ENCODE data around the gene HOXA11.

Gene HOXA11

GRCh38 chr7:27209933-27210440 lies 25.0 kb upstream of the HOXA11 start:
- H3K4me3 ChIP-seq (ENCODE audit: low read depth in 1 of 2, low read length in 2 of 2), result no peak overlapping the region
- no peak for ATAC-seq (ENCODE audit: insufficient read depth, low read depth)
- no peak for DNase-seq
- H3K4me2 ChIP-seq (ENCODE audit: insufficient read depth, low read length), result no peak overlapping the region
- H4K20me1 ChIP-seq (ENCODE audit: insufficient read depth, low read length), result no peaks in the 10 kb centered on the region
- H3K27ac ChIP-seq (ENCODE audit: low read length), result no peak overlapping the region
- H2AFZ ChIP-seq (ENCODE audit: low read depth, low read length), result no peak overlapping the region
- H3K4me1 ChIP-seq (ENCODE audit: insufficient read depth, low read length), result no peaks in the 10 kb centered on the region
- no peaks in the 10 kb centered on the region for H3K36me3 ChIP-seq (ENCODE audit: insufficient read depth, low read length)
- no peaks in the 10 kb centered on the region for H3K79me2 ChIP-seq (ENCODE audit: insufficient read depth, low read length)
- no peaks in the 10 kb centered on the region for H3K9me3 ChIP-seq (ENCODE audit: insufficient read depth, low read length, severe bottlenecking)
- H3K9ac ChIP-seq (ENCODE audit: low read depth, low read length), result no peak overlapping the region
- TF ChIP-seq EZH2 (IDR thresholded peaks at IDR 0.05; ENCODE audit: borderline replicate concordance, low read depth, low read length, severe bottlenecking), result no peak
- TF ChIP-seq, protein P1, sequence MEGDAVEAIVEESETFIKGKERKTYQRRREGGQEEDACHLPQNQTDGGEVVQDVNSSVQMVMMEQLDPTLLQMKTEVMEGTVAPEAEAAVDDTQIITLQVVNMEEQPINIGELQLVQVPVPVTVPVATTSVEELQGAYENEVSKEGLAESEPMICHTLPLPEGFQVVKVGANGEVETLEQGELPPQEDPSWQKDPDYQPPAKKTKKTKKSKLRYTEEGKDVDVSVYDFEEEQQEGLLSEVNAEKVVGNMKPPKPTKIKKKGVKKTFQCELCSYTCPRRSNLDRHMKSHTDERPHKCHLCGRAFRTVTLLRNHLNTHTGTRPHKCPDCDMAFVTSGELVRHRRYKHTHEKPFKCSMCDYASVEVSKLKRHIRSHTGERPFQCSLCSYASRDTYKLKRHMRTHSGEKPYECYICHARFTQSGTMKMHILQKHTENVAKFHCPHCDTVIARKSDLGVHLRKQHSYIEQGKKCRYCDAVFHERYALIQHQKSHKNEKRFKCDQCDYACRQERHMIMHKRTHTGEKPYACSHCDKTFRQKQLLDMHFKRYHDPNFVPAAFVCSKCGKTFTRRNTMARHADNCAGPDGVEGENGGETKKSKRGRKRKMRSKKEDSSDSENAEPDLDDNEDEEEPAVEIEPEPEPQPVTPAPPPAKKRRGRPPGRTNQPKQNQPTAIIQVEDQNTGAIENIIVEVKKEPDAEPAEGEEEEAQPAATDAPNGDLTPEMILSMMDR (IDR thresholded peaks at IDR 0.05; ENCODE audit: borderline replicate concordance, extremely low read depth, low read length, poor library complexity, severe bottlenecking), result no peak
- peaks cover 11% of the 10 kb centered on the region for H3K27me3 ChIP-seq (ENCODE audit: insufficient read depth, low read length, poor library complexity)

DNA sequence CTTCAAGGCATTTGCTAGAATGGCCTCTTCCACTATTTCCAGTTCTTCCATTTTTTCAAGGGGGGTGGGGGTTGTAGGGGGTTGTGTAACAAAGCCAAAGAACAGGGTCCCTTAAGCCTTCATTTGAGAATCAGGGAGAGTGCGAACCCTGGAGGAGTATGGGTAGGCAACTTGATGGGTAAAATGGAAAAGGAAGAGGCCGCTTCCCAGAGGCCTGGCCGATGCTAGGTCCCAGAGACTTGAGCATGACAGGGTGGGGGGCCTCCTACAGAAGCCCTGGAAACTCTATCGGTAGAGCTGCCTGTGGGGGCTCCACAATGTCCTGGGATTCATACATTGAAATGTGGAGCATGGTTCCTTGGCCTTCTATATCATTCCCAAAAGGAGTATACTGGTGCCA lies 24.0 kb upstream of the HOXA11 start:
- no peak for DNase-seq
- H3K4me2 ChIP-seq (ENCODE audit: insufficient read depth, low read length), result no peak overlapping the region
- no peak overlapping the region for H3K9ac ChIP-seq (ENCODE audit: low read depth, low read length)
- H2AFZ ChIP-seq (ENCODE audit: low read depth, low read length), result no peak overlapping the region
- no peaks in the 10 kb centered on the region for H3K36me3 ChIP-seq (ENCODE audit: insufficient read depth, low read length)
- no peak for ATAC-seq (ENCODE audit: insufficient read depth, low read depth)
- TF ChIP-seq, protein P1 (IDR thresholded peaks at IDR 0.05; ENCODE audit: borderline replicate concordance, extremely low read depth, low read length, poor library complexity, severe bottlenecking), result no peak
- no peak for TF ChIP-seq EZH2 (IDR thresholded peaks at IDR 0.05; ENCODE audit: borderline replicate concordance, low read depth, low read length, severe bottlenecking)
- no peak overlapping the region for H3K4me3 ChIP-seq (ENCODE audit: low read depth in 1 of 2, low read length in 2 of 2)
- H3K79me2 ChIP-seq (ENCODE audit: insufficient read depth, low read length), result no peaks in the 10 kb centered on the region
- no peaks in the 10 kb centered on the region for H3K4me1 ChIP-seq (ENCODE audit: insufficient read depth, low read length)
- no peaks in the 10 kb centered on the region for H3K9me3 ChIP-seq (ENCODE audit: insufficient read depth, low read length, severe bottlenecking)
- peaks cover 11% of the 10 kb centered on the region for H3K27me3 ChIP-seq (ENCODE audit: insufficient read depth, low read length, poor library complexity)
- H3K27ac ChIP-seq (ENCODE audit: low read length), result no peak overlapping the region
- H4K20me1 ChIP-seq (ENCODE audit: insufficient read depth, low read length), result no peaks in the 10 kb centered on the region

DNA sequence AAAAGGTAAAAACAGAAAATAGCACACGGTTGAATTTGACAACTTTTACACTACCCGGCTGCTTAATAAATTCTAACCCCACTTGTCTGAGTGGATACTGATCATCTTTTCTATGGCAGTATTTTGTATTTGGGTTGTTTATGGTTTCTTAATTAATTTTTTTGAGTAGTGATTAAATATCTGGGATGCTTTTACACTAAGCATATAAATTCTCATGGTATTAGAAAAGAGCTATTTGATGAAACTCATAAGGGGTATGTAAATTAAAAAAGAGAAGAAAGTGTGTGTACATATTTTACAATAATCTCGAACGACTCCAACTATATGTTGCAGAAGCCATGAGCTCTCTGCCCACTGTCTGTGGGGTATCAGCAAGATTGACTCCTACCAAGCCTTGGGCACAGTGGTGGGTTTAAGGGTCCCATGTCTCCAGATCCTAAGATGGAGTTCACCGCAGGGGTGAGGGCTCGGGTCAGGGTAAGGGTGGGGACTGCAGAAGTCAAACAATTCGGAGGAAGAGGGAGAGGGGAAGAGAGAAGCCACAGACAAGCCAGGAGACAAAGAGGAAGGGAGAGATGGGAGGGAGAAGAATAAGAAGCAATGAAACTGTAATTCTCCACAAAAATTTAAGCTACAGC lies 22.4 kb upstream of the HOXA11 start:
- Histone ChIP-seq H3K9ac (ENCODE audit: low read depth, low read length) (no peak overlapping the region), H3K9me3 (ENCODE audit: insufficient read depth, low read length, severe bottlenecking) (no peaks in the 10 kb centered on the region), H4K20me1 (ENCODE audit: insufficient read depth, low read length) (no peaks in the 10 kb centered on the region), H3K27ac (ENCODE audit: low read length) (no peak overlapping the region), H3K27me3 (ENCODE audit: insufficient read depth, low read length, poor library complexity) (peaks cover 14% of the 10 kb centered on the region), H2AFZ (ENCODE audit: low read depth, low read length) (no peak overlapping the region), H3K4me1 (ENCODE audit: insufficient read depth, low read length) (no peaks in the 10 kb centered on the region), H3K36me3 (ENCODE audit: insufficient read depth, low read length) (no peaks in the 10 kb centered on the region), H3K4me3 (ENCODE audit: low read depth in 1 of 2, low read length in 2 of 2) (no peak overlapping the region), H3K79me2 (ENCODE audit: insufficient read depth, low read length) (no peaks in the 10 kb centered on the region), H3K4me2 (ENCODE audit: insufficient read depth, low read length) (no peak overlapping the region)
- ATAC-seq (ENCODE audit: insufficient read depth, low read depth) (no peak), DNase-seq (no peak)
- TF ChIP-seq, protein P1 (IDR thresholded peaks at IDR 0.05; ENCODE audit: borderline replicate concordance, extremely low read depth, low read length, poor library complexity, severe bottlenecking), result no peak
- TF ChIP-seq EZH2 (IDR thresholded peaks at IDR 0.05; ENCODE audit: borderline replicate concordance, low read depth, low read length, severe bottlenecking), result no peak

Measured in DND-41 (cell line).